B cell (primary cell): ENCODE measurements around the gene TMEM141. TPM values are rescaled to one million over a fixed set of nuclear protein-coding genes. Genes with fewer than 3 reads are reported as not detected.

Experiments used
- ATAC-seq: fragments of 200-7000 bp; cut with Tn5 transposase; one replicate; pipeline ENCODE4 v1.10.0; 2021; ENCODE audit warnings: low read depth, mild to moderate bottlenecking, moderate number of reproducible peaks, moderate library complexity
- CTCF ChIA-PET: fragments of 350-600 bp; sonication (Branson Sonifier 250); formaldehyde crosslinking; loops from one replicate; lab custom pipeline; 2021; ENCODE audit warnings: antibody characterized with exemption, inconsistent platforms; lab: Charles Lee
- POLR2A ChIA-PET: fragments of 350-600 bp; sonication (Branson Sonifier 250); formaldehyde crosslinking; loops from one replicate; lab custom pipeline; 2021; ENCODE audit warnings: antibody characterized with exemption; lab: Charles Lee
- DNase-seq: peaks from one replicate; pipeline ENCODE4 v3.0.0; 2013
- H2AFZ ChIP-seq: 2 replicates; pipeline ENCODE4 v1.6.1; 2012; ENCODE audit warnings: mild to moderate bottlenecking, low read depth, low read length; ENCODE audit not compliant: insufficient read depth, poor library complexity, severe bottlenecking
- H3K27ac ChIP-seq, 2 donors: 1 replicate in 1 of 2; 2 replicates in 1 of 2; pipeline ENCODE4 v1.5.1; 2012 to 2013; ENCODE audit warnings: low read length in 2 of 2, mild to moderate bottlenecking in 2 of 2, moderate library complexity in 1 of 2
- H3K27me3 ChIP-seq, 4 experiments: fragments of 200-600 bp in 1 of 4; sonication (generic) in 1 of 4; replicated peaks in 1 of 4; 1 replicate in 2 of 4; 2 replicates in 2 of 4; pipeline versions ENCODE4 v1.6.1 to v1.7.0; 2013 to 2016; ENCODE audit warnings: low read length in 3 of 4, mild to moderate bottlenecking in 2 of 4, mixed read lengths in 1 of 4, moderate library complexity in 1 of 4; ENCODE audit not compliant: insufficient read depth in 4 of 4, control insufficient read depth in 3 of 4; ENCODE audit errors: control extremely low read depth in 1 of 4
- H3K36me3 ChIP-seq, 2 experiments: replicated peaks in 1 of 2; 1 replicate in 1 of 2; 2 replicates in 1 of 2; pipeline versions ENCODE4 v1.6.1 to v1.7.1; 2013; ENCODE audit warnings: low read length in 1 of 2; ENCODE audit not compliant: insufficient read depth in 2 of 2, control insufficient read depth in 1 of 2; ENCODE audit errors: control extremely low read depth in 1 of 2, extremely low read depth in 1 of 2
- H3K4me1 ChIP-seq, 2 donors: fragments of 200-600 bp in 1 of 2; sonication (generic) in 1 of 2; 1 replicate in 1 of 2; 2 replicates in 1 of 2; pipeline versions ENCODE4 v1.5.1 to v1.6.1; 2013 to 2017; ENCODE audit warnings: low read length in 2 of 2; ENCODE audit not compliant: control insufficient read depth in 2 of 2, insufficient read depth in 2 of 2
- H3K4me2 ChIP-seq: replicated peaks from 2 replicates; pipeline ENCODE3; 2012; ENCODE audit warnings: mild to moderate bottlenecking, low read depth, low read length; ENCODE audit not compliant: poor library complexity, severe bottlenecking
- H3K4me3 ChIP-seq, 5 experiments: fragments of 200-600 bp in 1 of 5; sonication (generic) in 1 of 5; 1 replicate in 3 of 5; 2 replicates in 2 of 5; pipeline versions ENCODE4 v1.5.1 to v1.7.0; 2011 to 2016; ENCODE audit warnings: low read length in 4 of 5, mild to moderate bottlenecking in 4 of 5, low read depth in 2 of 5, control low read depth in 1 of 5, moderate library complexity in 1 of 5; ENCODE audit not compliant: insufficient read depth in 1 of 5; ENCODE audit errors: control extremely low read depth in 1 of 5, extremely low read depth in 1 of 5
- H3K79me2 ChIP-seq: fragments of 200-600 bp; sonication (generic); one replicate; pipeline ENCODE4 v1.6.0; 2016; ENCODE audit warnings: low read length; ENCODE audit not compliant: control insufficient read depth, insufficient read depth
- H3K9ac ChIP-seq: fragments of 200-600 bp; sonication (generic); 2 replicates; pipeline ENCODE4 v1.6.1; 2017; ENCODE audit warnings: mild to moderate bottlenecking, low read length, moderate library complexity
- H3K9me3 ChIP-seq, 3 donors: one replicate each; pipeline versions ENCODE4 v1.6.1 to v1.7.1; 2013; ENCODE audit warnings: low read length in 2 of 3; ENCODE audit not compliant: control insufficient read depth in 2 of 3, insufficient read depth in 1 of 3; ENCODE audit errors: control extremely low read depth in 1 of 3
- H4K20me1 ChIP-seq: 2 replicates; pipeline ENCODE4 v1.6.0; 2012; ENCODE audit warnings: mild to moderate bottlenecking, low read length; ENCODE audit not compliant: insufficient read depth, control insufficient read depth, poor library complexity, severe bottlenecking
- H3K27ac Mint-ChIP-seq: one replicate; pipeline ENCODE4 v1.8.0; 2021; ENCODE audit warnings: mixed read lengths
- H3K27me3 Mint-ChIP-seq: one replicate; pipeline ENCODE4 v1.8.0; 2021; ENCODE audit warnings: mixed read lengths
- H3K4me1 Mint-ChIP-seq: one replicate; pipeline ENCODE4 v1.8.0; 2021; ENCODE audit warnings: mixed read lengths
- H3K4me3 Mint-ChIP-seq: one replicate; pipeline ENCODE4 v1.8.0; 2021; ENCODE audit warnings: mixed read lengths
- H3K9me3 Mint-ChIP-seq: one replicate; pipeline ENCODE4 v1.8.0; 2022; ENCODE audit warnings: mixed read lengths; ENCODE audit not compliant: insufficient read depth
- CTCF ChIP-seq: fragments of 200-600 bp; IDR thresholded peaks from one replicate; pipeline ENCODE4 v1.8.0; 2022; ENCODE audit warnings: antibody characterized with exemption, mild to moderate bottlenecking
- EZH2 ChIP-seq: IDR thresholded peaks from 2 replicates; pipeline ENCODE4 v1.6.1; 2012; ENCODE audit warnings: borderline replicate concordance, low read depth, mild to moderate bottlenecking, moderate library complexity, low read length; ENCODE audit not compliant: insufficient read depth, poor library complexity, severe bottlenecking
- WGBS: methylation state at CpG from one replicate; pipeline ENCODE4 v1.1.5; 2013; ENCODE audit warnings: missing lambda C conversion rate; ENCODE audit not compliant: insufficient coverage; 5-methylcytosine and 5-hydroxymethylcytosine counted together
- intact Hi-C: fragments of 100-400 bp; cut with micrococcal nuclease; formaldehyde crosslinking; loops from one replicate; pipeline ENCODE4 v1.10.0; 2022
- polyA plus RNA-seq: library from polyadenylated mRNA; depleted of rRNA; stranded (reverse); fragments of >200 nt; gene quantifications from 2 replicates; pipeline ENCODE4 v1.2.3, GENCODE V29; 2012
- total RNA-seq, 2 donors: library from RNA; stranded (reverse); fragments of 120-200 nt in 1 of 2; gene quantifications; 1 replicate in 1 of 2; 2 replicates in 1 of 2; pipeline versions ENCODE4 v1.2.3 to v1.2.4, GENCODE V29; 2013 to 2022

TMEM141 gene
- total and polyA plus RNA-seq, 2 donors (not counting 1 experiment from before 2014, with no cell fraction given), result 35.7 to 60.8 TPM

- ATAC-seq (peak; percentile 25), DNase-seq (peak; percentile 53)
- 24% methylated on average over 14 of the region's 21 CpGs for whole genome bisulfite sequencing
- H2AFZ ChIP-seq, result no peak overlapping the region
- POLR2A ChIA-PET, result interaction anchor here (0.8 to 5.9 kb wide), 4 partner anchors 7 to 20 kb away, joined by 4 to 60 read pairs (median 24); partner anchors contain the start of gene LCN8
- H3K9me3 ChIP-seq, result peaks cover 4 to 32% (median 26%) of the 10 kb centered on the region in 3 donors
- Mint-ChIP-seq H3K27me3 (no peaks in the 10 kb centered on the region), H3K27ac (peak overlapping the region; percentile 96), H3K4me1 (peaks cover 58% of the 10 kb centered on the region), H3K9me3 (peaks cover 5% of the 10 kb centered on the region), H3K4me3 (peak overlapping the region; percentile 75)
- peak overlapping the region; percentile 52 for H3K4me2 ChIP-seq
- no peaks in the 10 kb centered on the region for H3K27me3 ChIP-seq
- peak overlapping the region in 1 of 5 experiments; percentile 4 for H3K4me3 ChIP-seq
- peak overlapping the region; percentile 71 to 83 for H3K27ac ChIP-seq
- no peaks in the 10 kb centered on the region for H4K20me1 ChIP-seq
- H3K4me1 ChIP-seq, result peaks cover 33 to 56% of the 10 kb centered on the region in 2 donors
- intact Hi-C loops, result loop anchor here (1.0 kb wide), 2 partner anchors 8 to 21 kb away; no protein-coding TSS in a partner anchor
- no peaks in the 10 kb centered on the region for H3K36me3 ChIP-seq
- no peaks in the 10 kb centered on the region for H3K79me2 ChIP-seq
- no peak overlapping the region for H3K9ac ChIP-seq
- TF ChIP-seq EZH2, result no peak
- no peak for TF ChIP-seq CTCF
- CTCF ChIA-PET, result interaction anchor here (0.7 to 4.3 kb wide), 5 partner anchors 9 to 48 kb away, joined by 3 to 47 read pairs (median 12); partner anchors contain the start of gene LCN8
Measured at GRCh38 chr9:136748666-136749611, 42.2 kb upstream of the TMEM141 start.
